ENCODE results near the gene ETFBKMT. TPM values are rescaled to one million over a fixed set of nuclear protein-coding genes. Genes with fewer than 3 reads are reported as not detected.

ETFBKMT gene, protein sequence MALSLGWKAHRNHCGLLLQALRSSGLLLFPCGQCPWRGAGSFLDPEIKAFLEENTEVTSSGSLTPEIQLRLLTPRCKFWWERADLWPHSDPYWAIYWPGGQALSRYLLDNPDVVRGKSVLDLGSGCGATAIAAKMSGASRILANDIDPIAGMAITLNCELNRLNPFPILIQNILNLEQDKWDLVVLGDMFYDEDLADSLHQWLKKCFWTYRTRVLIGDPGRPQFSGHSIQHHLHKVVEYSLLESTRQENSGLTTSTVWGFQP
- total RNA-seq, result 2.8 TPM
- long read RNA-seq, full-length matches to known transcripts, result 1 of 2 reads
- long read RNA-seq, partial matches to known transcripts, result 0 of 2 reads
- long read RNA-seq, other reads (novel, unspliced or antisense), result 1 of 2 reads

DNA sequence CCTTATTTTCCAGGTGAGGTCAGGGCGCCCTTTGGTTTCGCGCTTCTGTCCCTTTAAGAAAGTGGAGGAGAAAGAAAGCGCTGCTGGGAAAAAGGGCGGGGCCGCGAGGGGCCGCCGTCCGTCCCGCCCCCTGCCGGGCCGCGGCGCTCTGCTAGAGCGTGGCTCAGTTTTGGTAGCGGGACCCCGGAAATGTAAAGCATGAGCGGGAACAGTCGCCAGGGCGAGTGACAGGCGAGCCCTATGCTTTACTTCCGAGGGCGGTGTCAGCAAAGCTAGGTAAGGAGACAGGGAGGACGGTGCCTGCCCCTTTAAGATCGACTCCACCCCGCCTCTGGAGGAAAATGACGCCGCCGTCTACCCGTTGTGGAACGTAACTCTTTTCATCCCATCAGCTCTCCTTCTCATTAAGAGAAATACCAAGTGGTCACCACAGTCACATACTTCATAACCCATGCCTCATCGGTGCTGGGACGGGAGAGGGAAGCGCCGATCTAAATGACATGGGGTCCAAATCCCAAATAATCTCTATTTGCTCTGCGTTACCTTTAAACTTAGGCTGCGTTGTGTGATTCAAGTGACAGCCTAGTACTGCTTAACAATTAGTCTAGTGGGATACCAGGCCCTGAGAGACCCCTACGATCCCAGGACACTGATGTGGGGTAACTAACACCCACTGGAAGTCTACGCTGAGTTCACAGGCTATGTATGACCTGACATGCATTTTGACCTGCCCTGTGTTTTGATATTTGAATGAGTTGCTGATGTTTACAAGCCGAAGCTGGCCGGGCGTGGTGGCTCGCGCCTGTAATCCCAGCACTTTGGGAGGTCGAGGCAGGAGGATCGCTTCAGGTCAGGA is at the start of gene ETFBKMT:
Gene ETFBKMT (plus strand): TSS at position 602 of the 856 bp plus-strand sequence. CDS start 2,266 bp downstream, outside the sequence.
- H3K9me3 ChIP-seq, result no peaks in the 10 kb centered on the region
- ATAC-seq, result peak; percentile 97
- peaks cover 3% of the 10 kb centered on the region for H3K4me1 ChIP-seq
- H3K36me3 ChIP-seq, result no peaks in the 10 kb centered on the region
- TF ChIP-seq, protein P1, sequence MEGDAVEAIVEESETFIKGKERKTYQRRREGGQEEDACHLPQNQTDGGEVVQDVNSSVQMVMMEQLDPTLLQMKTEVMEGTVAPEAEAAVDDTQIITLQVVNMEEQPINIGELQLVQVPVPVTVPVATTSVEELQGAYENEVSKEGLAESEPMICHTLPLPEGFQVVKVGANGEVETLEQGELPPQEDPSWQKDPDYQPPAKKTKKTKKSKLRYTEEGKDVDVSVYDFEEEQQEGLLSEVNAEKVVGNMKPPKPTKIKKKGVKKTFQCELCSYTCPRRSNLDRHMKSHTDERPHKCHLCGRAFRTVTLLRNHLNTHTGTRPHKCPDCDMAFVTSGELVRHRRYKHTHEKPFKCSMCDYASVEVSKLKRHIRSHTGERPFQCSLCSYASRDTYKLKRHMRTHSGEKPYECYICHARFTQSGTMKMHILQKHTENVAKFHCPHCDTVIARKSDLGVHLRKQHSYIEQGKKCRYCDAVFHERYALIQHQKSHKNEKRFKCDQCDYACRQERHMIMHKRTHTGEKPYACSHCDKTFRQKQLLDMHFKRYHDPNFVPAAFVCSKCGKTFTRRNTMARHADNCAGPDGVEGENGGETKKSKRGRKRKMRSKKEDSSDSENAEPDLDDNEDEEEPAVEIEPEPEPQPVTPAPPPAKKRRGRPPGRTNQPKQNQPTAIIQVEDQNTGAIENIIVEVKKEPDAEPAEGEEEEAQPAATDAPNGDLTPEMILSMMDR (IDR thresholded peaks at IDR 0.05), result peak; percentile 44
- H3K4me3 ChIP-seq, result peak within 1 kb of the TSS; percentile 94
- H3K27me3 ChIP-seq, result no peaks in the 10 kb centered on the region
- peak; percentile 92 for DNase-seq
- intact Hi-C loops (cut with DNase I), result no loop called here
- peak within 1 kb of the TSS; percentile 96 for H3K27ac ChIP-seq

DNA sequence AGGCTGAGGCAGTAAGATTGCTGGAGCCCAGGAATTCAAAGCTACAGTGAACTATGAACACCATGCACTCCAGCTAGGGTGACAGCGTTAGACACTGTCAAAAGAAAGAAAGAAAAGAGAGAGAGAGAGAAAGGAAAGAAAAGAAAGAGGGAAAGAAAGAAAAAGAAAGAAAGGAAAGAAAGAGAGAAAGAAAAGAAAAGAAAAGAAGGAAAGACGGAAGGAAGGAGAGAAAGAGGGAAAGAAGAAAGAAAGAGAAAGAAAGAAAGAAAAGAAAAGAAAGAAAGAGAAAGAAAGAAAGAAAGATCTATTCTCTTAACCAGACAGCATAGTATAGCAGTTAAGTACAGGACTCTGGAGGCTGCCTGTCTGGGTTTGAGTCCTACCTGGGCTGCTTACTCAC is 46.7 kb upstream of the ETFBKMT start:
- DNase-seq (no peak), ATAC-seq (no peak)
- Histone ChIP-seq H3K27ac (no peak overlapping the region), H3K27me3 (no peaks in the 10 kb centered on the region), H3K4me3 (no peak overlapping the region), H3K4me1 (no peaks in the 10 kb centered on the region), H3K36me3 (no peaks in the 10 kb centered on the region), H3K9me3 (peaks cover 9% of the 10 kb centered on the region)
- intact Hi-C loops (cut with DNase I), result no loop called here
- TF ChIP-seq, protein P1 (IDR thresholded peaks at IDR 0.05), result no peak

DNA sequence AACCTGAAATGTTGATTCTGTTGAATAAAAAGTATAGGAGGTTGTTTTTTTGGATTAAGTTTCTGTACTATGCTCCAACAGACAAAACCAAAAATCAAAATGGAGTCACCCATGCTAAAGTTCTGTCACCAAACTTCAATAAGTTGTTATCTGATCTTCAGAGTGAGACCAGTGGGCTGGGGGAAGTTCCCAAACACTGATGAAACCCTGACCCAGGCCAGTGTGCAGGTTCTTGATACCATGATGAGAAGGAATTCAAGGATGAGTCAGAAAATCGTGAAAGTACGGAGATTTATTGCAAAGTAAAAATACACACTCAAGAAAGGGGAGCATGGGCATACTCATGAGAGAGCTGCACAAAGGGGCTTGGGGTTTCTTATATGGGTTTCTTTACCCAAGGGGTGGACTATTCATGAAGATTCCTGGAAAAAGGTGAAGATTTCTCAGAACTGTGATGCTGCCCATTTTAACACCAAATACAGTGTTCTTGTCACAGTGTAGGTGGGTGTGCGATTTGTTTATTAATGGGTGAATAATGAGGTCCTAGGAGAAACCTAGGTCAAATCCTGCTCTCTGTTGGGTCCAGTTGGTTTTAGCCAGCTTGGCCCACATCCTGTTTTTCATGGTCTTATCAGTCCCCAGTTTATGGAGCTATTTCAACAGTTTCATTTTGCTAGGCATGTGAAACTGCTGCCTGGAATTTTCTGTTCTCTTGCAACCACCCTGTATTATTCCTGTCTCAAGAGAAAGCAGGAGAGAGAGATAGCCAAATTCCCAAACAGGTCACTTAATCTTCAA is 41.1 kb upstream of the ETFBKMT start:
- no peaks in the 10 kb centered on the region for H3K27me3 ChIP-seq
- no peak overlapping the region for H3K27ac ChIP-seq
- intact Hi-C loops (cut with DNase I), result no loop called here
- DNase-seq (no peak), ATAC-seq (no peak)
- H3K36me3 ChIP-seq, result no peaks in the 10 kb centered on the region
- TF ChIP-seq, protein P1 (IDR thresholded peaks at IDR 0.05), result no peak
- H3K4me1 ChIP-seq, result no peaks in the 10 kb centered on the region
- no peaks in the 10 kb centered on the region for H3K9me3 ChIP-seq
- H3K4me3 ChIP-seq, result no peak overlapping the region

DNA sequence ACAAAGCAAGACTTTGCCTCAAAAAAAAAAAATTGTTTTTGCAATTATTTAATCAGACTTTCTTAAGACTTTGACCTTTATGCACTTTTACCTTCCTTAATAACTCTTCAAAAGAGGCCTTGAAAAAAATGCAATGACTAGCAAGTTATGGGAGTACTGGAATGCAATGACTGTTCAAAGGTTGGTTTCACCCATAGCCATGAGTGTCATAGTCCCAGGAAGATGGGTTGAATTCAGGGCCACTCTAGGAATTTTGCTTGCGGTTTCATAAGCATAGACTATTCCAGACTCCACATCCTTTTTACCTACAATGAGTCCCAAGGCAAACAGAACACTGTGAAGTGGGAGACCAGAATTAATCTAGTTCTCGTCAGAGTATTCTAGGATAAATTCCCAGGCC is 39.2 kb upstream of the ETFBKMT start:
- Histone ChIP-seq H3K4me1 (no peaks in the 10 kb centered on the region), H3K4me3 (no peak overlapping the region), H3K27me3 (no peaks in the 10 kb centered on the region), H3K36me3 (no peaks in the 10 kb centered on the region), H3K27ac (no peak overlapping the region), H3K9me3 (no peaks in the 10 kb centered on the region)
- intact Hi-C loops (cut with DNase I), result no loop called here
- DNase-seq (no peak), ATAC-seq (no peak)
- TF ChIP-seq, protein P1 (IDR thresholded peaks at IDR 0.05), result no peak

DNA sequence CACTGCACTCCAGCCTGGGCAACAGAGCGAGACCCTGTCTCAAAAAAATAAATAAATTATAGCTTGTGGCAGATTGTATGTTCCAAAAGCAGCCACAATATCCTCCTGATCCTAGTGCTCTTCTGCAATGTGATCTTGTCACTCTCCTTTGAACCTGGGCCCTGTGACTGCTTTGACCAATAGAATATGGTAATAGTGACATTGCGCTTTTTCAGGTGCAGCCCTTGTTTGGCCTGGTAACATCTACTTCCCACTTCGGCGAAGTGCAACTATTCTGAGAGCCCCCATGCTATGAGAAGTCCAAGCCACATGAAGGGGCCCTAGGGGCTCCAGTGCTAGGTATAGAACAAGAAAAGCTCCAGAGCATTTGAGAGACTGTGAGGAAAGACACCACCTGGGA is 37.5 kb upstream of the ETFBKMT start:
- ATAC-seq (no peak), DNase-seq (no peak)
- Histone ChIP-seq H3K9me3 (no peaks in the 10 kb centered on the region), H3K27me3 (no peaks in the 10 kb centered on the region), H3K36me3 (no peaks in the 10 kb centered on the region), H3K27ac (no peak overlapping the region), H3K4me1 (no peaks in the 10 kb centered on the region), H3K4me3 (no peak overlapping the region)
- TF ChIP-seq, protein P1 (IDR thresholded peaks at IDR 0.05), result no peak
- intact Hi-C loops (cut with DNase I), result no loop called here

Data from upper lobe of right lung (tissue), 1 donor.